OCI-LY7 (cell line): ENCODE results near the gene EYA3.

Experiments used
- CTCF ChIP-seq: fragments of 200-600 bp; sonication (generic); conservative IDR thresholded peaks from 2 replicates; pipeline ENCODE4 v1.5.1; 2014; ENCODE audit warnings: mild to moderate bottlenecking, antibody characterized with exemption, low read length, moderate library complexity, mixed read lengths
- EZH2phosphoT487 ChIP-seq: fragments of 200-600 bp; sonication (generic); IDR thresholded peaks from 2 replicates; pipeline ENCODE4 v1.6.1; 2018; ENCODE audit warnings: low read depth, borderline replicate concordance, mild to moderate bottlenecking, mixed run types, antibody characterized with exemption, low read length, moderate library complexity, mixed read lengths

- TF ChIP-seq CTCF (no peak), EZH2phosphoT487 (no peak)
These were observed 29.2 kb downstream of the EYA3 start for GRCh38 chr1:28058971-28059878.
